ENCODE measurements around the gene EZH1.
"Not testable (repeated sequence)": the region's sequence is repeated elsewhere in the genome, so short reads cannot be mapped to it uniquely, and the experiment has no call there.

EZH1 gene

GRCh38 chr17:42665581-42666001 is 79.2 kb downstream of the EZH1 start:
- Histone ChIP-seq H3K27me3 (peaks cover 21% of the 10 kb centered on the region), H4K20me1 (peaks cover 36% of the 10 kb centered on the region), H3K4me1 (peaks cover 6% of the 10 kb centered on the region; the same call in 1 of the 2 replicates), H3K4me3 (no peak overlapping the region), H3K36me3 (peaks cover 77% of the 10 kb centered on the region), H3K9me3 (no peaks in the 10 kb centered on the region), H3K9ac (no peak overlapping the region), H3K4me2 (no peak overlapping the region), H3K27ac (no peak overlapping the region)
- TF ChIP-seq Cebpa-rat (IDR thresholded peaks at IDR 0.05), result no peak

- Histone ChIP-seq H3K36me3 (peaks cover 38% of the 10 kb centered on the region), H3K4me3 (no peak overlapping the region), H3K27me3 (no peaks in the 10 kb centered on the region), H3K4me2 (no peak overlapping the region), H3K4me1 (peaks cover 22% of the 10 kb centered on the region), H3K9ac (no peak overlapping the region), H4K20me1 (no peaks in the 10 kb centered on the region), H3K9me3 (no peaks in the 10 kb centered on the region), H3K27ac (no peak overlapping the region)
- TF ChIP-seq Cebpa-rat (IDR thresholded peaks at IDR 0.05), result no peak
Measured at GRCh38 chr17:42660692-42661345, 84.0 kb downstream of the EZH1 start.

- H3K27me3 ChIP-seq, H3K9ac ChIP-seq, H3K27ac ChIP-seq, H3K9me3 ChIP-seq, H4K20me1 ChIP-seq: not testable (repeated sequence)
- H3K4me1 ChIP-seq, result peaks cover 26% of the 10 kb centered on the region
- H3K36me3 ChIP-seq, result peaks cover 30% of the 10 kb centered on the region
- H3K4me3 ChIP-seq, result peak overlapping the region; percentile 69
- H3K4me2 ChIP-seq, result peak overlapping the region; percentile 87
Measured at GRCh38 chr17:42659932-42660274, 84.9 kb downstream of the EZH1 start.

GRCh38 chr17:42659079-42659931 is 85.5 kb downstream of the EZH1 start, which contains the start of gene TUBG2:
TUBG2 (plus strand) TSS chr17:42659284; CDS start chr17:42659504, 220 bp downstream.
- Histone ChIP-seq H3K36me3 (peaks cover 30% of the 10 kb centered on the region), H3K4me1 (peaks cover 26% of the 10 kb centered on the region), H3K9ac (peak within 1 kb of the TSS; percentile 78), H3K4me3 (peak within 1 kb of the TSS; percentile 69), H3K4me2 (peak within 1 kb of the TSS; percentile 87), H3K27ac (peak within 1 kb of the TSS; percentile 19; the same call in 1 of the 2 replicates), H3K9me3 (no peaks in the 10 kb centered on the region), H4K20me1 (no peaks in the 10 kb centered on the region), H3K27me3 (no peaks in the 10 kb centered on the region)
- no peak for TF ChIP-seq Cebpa-rat (IDR thresholded peaks at IDR 0.05)

GRCh38 chr17:42657824-42658588 is 86.8 kb downstream of the EZH1 start:
- Histone ChIP-seq H3K4me1 (peaks cover 26% of the 10 kb centered on the region), H3K4me3 (no peak overlapping the region), H3K27ac (no peak overlapping the region), H3K4me2 (no peak overlapping the region), H3K36me3 (peaks cover 18% of the 10 kb centered on the region), H3K27me3 (no peaks in the 10 kb centered on the region), H4K20me1 (no peaks in the 10 kb centered on the region), H3K9ac (no peak overlapping the region), H3K9me3 (no peaks in the 10 kb centered on the region)
- TF ChIP-seq Cebpa-rat (IDR thresholded peaks at IDR 0.05), result no peak

GRCh38 chr17:42655528-42655927 is 89.3 kb downstream of the EZH1 start:
- Histone ChIP-seq H4K20me1 (no peaks in the 10 kb centered on the region), H3K4me3 (no peak overlapping the region), H3K27ac (no peak overlapping the region), H3K9me3 (no peaks in the 10 kb centered on the region), H3K4me2 (peak overlapping the region; percentile 27), H3K36me3 (no peaks in the 10 kb centered on the region), H3K27me3 (no peaks in the 10 kb centered on the region), H3K9ac (no peak overlapping the region), H3K4me1 (peaks cover 25% of the 10 kb centered on the region)
- TF ChIP-seq Cebpa-rat (IDR thresholded peaks at IDR 0.05), result no peak

- Histone ChIP-seq H3K4me3 (no peak overlapping the region), H3K9me3 (no peaks in the 10 kb centered on the region), H3K27me3 (no peaks in the 10 kb centered on the region), H3K4me1 (peaks cover 12% of the 10 kb centered on the region), H4K20me1 (no peaks in the 10 kb centered on the region; the same call in 1 of the 2 replicates), H3K27ac (no peak overlapping the region), H3K4me2 (no peak overlapping the region), H3K9ac (no peak overlapping the region), H3K36me3 (no peaks in the 10 kb centered on the region)
- TF ChIP-seq Cebpa-rat (IDR thresholded peaks at IDR 0.05), result no peak
Measured at GRCh38 chr17:42653179-42654124, 91.4 kb downstream of the EZH1 start.

- Histone ChIP-seq H3K27me3 (no peaks in the 10 kb centered on the region), H3K27ac (no peak overlapping the region), H3K4me1 (peaks cover 32% of the 10 kb centered on the region), H3K4me3 (no peak overlapping the region), H3K36me3 (no peaks in the 10 kb centered on the region), H3K9ac (no peak overlapping the region), H3K9me3 (no peaks in the 10 kb centered on the region), H3K4me2 (no peak overlapping the region), H4K20me1 (no peaks in the 10 kb centered on the region; the same call in 1 of the 2 replicates)
- no peak for TF ChIP-seq Cebpa-rat (IDR thresholded peaks at IDR 0.05)
Measured at GRCh38 chr17:42651392-42651791, 93.4 kb downstream of the EZH1 start.

Measured in BLaER1 (cell line).